HCT116 (cell line): ENCODE results near the gene RPL37A. TPM values are rescaled to one million over a fixed set of nuclear protein-coding genes. Genes with fewer than 3 reads are reported as not detected.

Experiments
- ATAC-seq: fragments of 200-7000 bp; cut with Tn5 transposase; 2 replicates; pipeline ENCODE4 v1.9.1; 2020; ENCODE audit warnings: mild to moderate bottlenecking, moderate library complexity
- BruUV-seq: library from RNA; stranded (reverse); fragments of 400-500 nt; replicated peaks from 2 replicates; lab custom pipeline; 2021; lab: Mats Ljungman, UMichigan
- CTCF ChIA-PET: fragments of 300-600 bp; sonication (Branson Sonifier 250); formaldehyde crosslinking; loops from one replicate; lab custom pipeline; 2021; ENCODE audit warnings: antibody characterized with exemption; lab: Charles Lee
- POLR2A ChIA-PET: fragments of 300-600, 350-600 bp; sonication (Branson Sonifier 250); formaldehyde crosslinking; loops from one replicate; lab custom pipeline; 2021; ENCODE audit warnings: antibody characterized with exemption; lab: Charles Lee
- RAD21 ChIA-PET, 2 experiments: fragments of 300-600 bp; sonication (Branson Sonifier 250); formaldehyde crosslinking; loops; one replicate each; lab custom pipeline; 2023; ENCODE audit warnings: low total read pairs in 2 of 2; ENCODE audit not compliant: uncharacterized antibody in 2 of 2, unreplicated experiment in 2 of 2, low non-redundant PET in 1 of 2; lab: Charles Lee
- DNase-seq: peaks from one replicate; pipeline ENCODE4 v3.0.0-alpha.2; 2010; ENCODE audit warnings: low read depth, low spot score
- H2AFZ ChIP-seq: fragments of 200-600 bp; shearing (Covaris generic), sonication (generic); 2 replicates; pipeline ENCODE4 v1.6.1; 2017; ENCODE audit warnings: low read depth, mixed run types, mixed read lengths, antibody characterized with exemption, low read length; ENCODE audit not compliant: poor library complexity, severe bottlenecking
- H3K27ac ChIP-seq: 2 replicates; pipeline ENCODE4 v1.5.1; 2012; ENCODE audit warnings: low read depth, low read length
- H3K27me3 ChIP-seq: fragments of 200-600 bp; sonication (generic); 2 replicates; pipeline ENCODE4 v1.6.1; 2016; ENCODE audit warnings: mixed run types, low read length, mixed read lengths; ENCODE audit not compliant: insufficient read depth
- H3K36me3 ChIP-seq, 2 experiments: fragments of 200-500 bp in 1 of 2; fragments of 200-600 bp in 1 of 2; sonication (Bioruptor generic) in 1 of 2; sonication (generic) in 1 of 2; 2 replicates each; pipeline versions ENCODE4 v1.5.1 to v1.6.1; 2014 to 2016; ENCODE audit warnings: low read length in 2 of 2, inconsistent platforms in 1 of 2, mixed read lengths in 1 of 2, mixed run types in 1 of 2; ENCODE audit not compliant: insufficient read depth in 2 of 2, control insufficient read depth in 1 of 2
- H3K4me1 ChIP-seq, 2 experiments: fragments of 200-600 bp in 1 of 2; sonication (generic) in 1 of 2; 2 replicates each; pipeline versions ENCODE4 v1.5.1 to v1.6.1; 2012 to 2017; ENCODE audit warnings: low read length in 2 of 2, inconsistent platforms in 1 of 2, mild to moderate bottlenecking in 1 of 2, mixed read lengths in 1 of 2, mixed run types in 1 of 2, moderate library complexity in 1 of 2; ENCODE audit not compliant: insufficient read depth in 2 of 2, control insufficient read depth in 1 of 2
- H3K4me2 ChIP-seq: fragments of 200-600 bp; sonication (generic); 2 replicates; pipeline ENCODE4 v1.6.1; 2017; ENCODE audit warnings: mixed run types, low read length, mixed read lengths
- H3K4me3 ChIP-seq, 2 experiments: fragments of 200-600 bp in 1 of 2; sonication (generic) in 1 of 2; replicated peaks in 1 of 2; 2 replicates each; pipeline ENCODE4 v1.5.1; 2011 to 2016; ENCODE audit warnings: low read length in 2 of 2, control low read depth in 1 of 2, low read depth in 1 of 2, mild to moderate bottlenecking in 1 of 2, mixed read lengths in 1 of 2, mixed run types in 1 of 2
- H3K79me2 ChIP-seq: fragments of 200-600 bp; sonication (generic); 2 replicates; pipeline ENCODE4 v1.6.1; 2017; ENCODE audit warnings: mild to moderate bottlenecking, mixed run types, low read length, moderate library complexity, mixed read lengths; ENCODE audit not compliant: insufficient read depth
- H3K9ac ChIP-seq: fragments of 200-600 bp; sonication (generic); 2 replicates; pipeline ENCODE4 v1.6.1; 2016; ENCODE audit warnings: low read length, mixed read lengths
- H3K9me2 ChIP-seq: fragments of 200-600 bp; sonication (generic), shearing (Covaris generic); 2 replicates; pipeline ENCODE4 v1.6.1; 2017; ENCODE audit warnings: mixed run types, mild to moderate bottlenecking, moderate library complexity; ENCODE audit not compliant: insufficient read depth
- H3K9me3 ChIP-seq, 2 experiments: fragments of 200-500 bp in 1 of 2; fragments of 200-600 bp in 1 of 2; sonication (Bioruptor generic) in 1 of 2; sonication (generic) in 1 of 2; 2 replicates each; pipeline ENCODE4 v1.6.1; 2014 to 2017; ENCODE audit warnings: low read length in 2 of 2, mixed read lengths in 2 of 2, inconsistent platforms in 1 of 2, low read depth in 1 of 2, mild to moderate bottlenecking in 1 of 2, mixed run types in 1 of 2, moderate library complexity in 1 of 2; ENCODE audit not compliant: control insufficient read depth in 1 of 2, insufficient read depth in 1 of 2
- H4K20me1 ChIP-seq: fragments of 200-600 bp; sonication (generic), shearing (Covaris generic); 2 replicates; pipeline ENCODE4 v1.6.1; 2017; ENCODE audit warnings: mixed run types, mild to moderate bottlenecking, moderate library complexity; ENCODE audit not compliant: insufficient read depth
- CBX3 ChIP-seq: IDR thresholded peaks from 2 replicates; pipeline ENCODE4 v1.6.1; 2012; ENCODE audit warnings: low read depth
- CEBPB ChIP-seq: IDR thresholded peaks from 2 replicates; pipeline ENCODE4 v1.6.1; 2012; ENCODE audit warnings: low read depth
- EGR1 ChIP-seq: IDR thresholded peaks from 2 replicates; pipeline ENCODE4 v1.6.1; 2012; ENCODE audit warnings: low read depth
- ELF1 ChIP-seq: IDR thresholded peaks from 2 replicates; pipeline ENCODE4 v1.6.1; 2012; ENCODE audit warnings: low read depth, borderline replicate concordance
- EZH2 ChIP-seq: fragments of 200-600 bp; sonication (generic); IDR thresholded peaks from 2 replicates; pipeline ENCODE4 v1.6.1; 2017; ENCODE audit warnings: antibody characterized with exemption, mixed run types
- EZH2phosphoT487 ChIP-seq: fragments of 200-600 bp; IDR thresholded peaks from 2 replicates; pipeline ENCODE4 v1.6.1; 2018; ENCODE audit warnings: antibody characterized with exemption, borderline replicate concordance
- FOSL1 ChIP-seq: IDR thresholded peaks from 2 replicates; pipeline ENCODE4 v1.6.1; 2012; ENCODE audit warnings: low read depth
- JUND ChIP-seq: IDR thresholded peaks from 2 replicates; pipeline ENCODE4 v1.6.1; 2012
- MAX ChIP-seq: IDR thresholded peaks from 2 replicates; pipeline ENCODE4 v1.6.1; 2012
- POLR2A ChIP-seq: IDR thresholded peaks from 2 replicates; pipeline ENCODE4 v1.7.0; 2011; ENCODE audit warnings: borderline replicate concordance; ENCODE audit not compliant: insufficient read depth, insufficient read length; ENCODE audit errors: extremely low read depth
- RAD21 ChIP-seq: IDR thresholded peaks from 2 replicates; pipeline ENCODE4 v1.6.1; 2012; ENCODE audit warnings: low read depth, mild to moderate bottlenecking
- SP1 ChIP-seq: IDR thresholded peaks from 2 replicates; pipeline ENCODE4 v1.6.1; 2012; ENCODE audit warnings: low read depth
- SRF ChIP-seq: IDR thresholded peaks from 2 replicates; pipeline ENCODE4 v1.6.1; 2012; ENCODE audit warnings: low read depth
- TCF7L2 ChIP-seq: IDR thresholded peaks from 2 replicates; pipeline ENCODE4 v1.7.0; 2011; ENCODE audit warnings: borderline replicate concordance, inconsistent platforms; ENCODE audit not compliant: insufficient read depth, insufficient read length; ENCODE audit errors: extremely low read depth
- YY1 ChIP-seq: IDR thresholded peaks from 2 replicates; pipeline ENCODE4 v1.6.1; 2011; ENCODE audit warnings: low read length, low read depth, moderate library complexity, mild to moderate bottlenecking; ENCODE audit not compliant: insufficient replicate concordance; ENCODE audit errors: extremely low read depth
- ZBTB33 ChIP-seq: IDR thresholded peaks from 2 replicates; pipeline ENCODE4 v1.6.1; 2011; ENCODE audit warnings: mild to moderate bottlenecking, low read length, moderate library complexity; ENCODE audit not compliant: insufficient replicate concordance; ENCODE audit errors: extremely low read depth
- ZFX ChIP-seq: fragments of 450-650 bp; IDR thresholded peaks from 2 replicates; pipeline ENCODE4 v1.6.1; 2017
- ZNF274 ChIP-seq: fragments of 200-500 bp; sonication (Bioruptor generic); IDR thresholded peaks from 2 replicates; pipeline ENCODE4 v1.6.1; 2014; ENCODE audit warnings: mild to moderate bottlenecking, low read depth, low read length, inconsistent platforms
- intact Hi-C: fragments of 100-400 bp; cut with micrococcal nuclease; formaldehyde crosslinking; loops from 2 replicates; pipeline ENCODE4 v1.10.0; 2022
- total RNA-seq: library from RNA; stranded (reverse); gene quantifications from one replicate; pipeline ENCODE4 v1.2.1, GENCODE V29; 2021; ENCODE audit not compliant: unreplicated experiment

RPL37A gene
- total RNA-seq, 1 experiment from 2014 or later, result 3,018 TPM

DNA sequence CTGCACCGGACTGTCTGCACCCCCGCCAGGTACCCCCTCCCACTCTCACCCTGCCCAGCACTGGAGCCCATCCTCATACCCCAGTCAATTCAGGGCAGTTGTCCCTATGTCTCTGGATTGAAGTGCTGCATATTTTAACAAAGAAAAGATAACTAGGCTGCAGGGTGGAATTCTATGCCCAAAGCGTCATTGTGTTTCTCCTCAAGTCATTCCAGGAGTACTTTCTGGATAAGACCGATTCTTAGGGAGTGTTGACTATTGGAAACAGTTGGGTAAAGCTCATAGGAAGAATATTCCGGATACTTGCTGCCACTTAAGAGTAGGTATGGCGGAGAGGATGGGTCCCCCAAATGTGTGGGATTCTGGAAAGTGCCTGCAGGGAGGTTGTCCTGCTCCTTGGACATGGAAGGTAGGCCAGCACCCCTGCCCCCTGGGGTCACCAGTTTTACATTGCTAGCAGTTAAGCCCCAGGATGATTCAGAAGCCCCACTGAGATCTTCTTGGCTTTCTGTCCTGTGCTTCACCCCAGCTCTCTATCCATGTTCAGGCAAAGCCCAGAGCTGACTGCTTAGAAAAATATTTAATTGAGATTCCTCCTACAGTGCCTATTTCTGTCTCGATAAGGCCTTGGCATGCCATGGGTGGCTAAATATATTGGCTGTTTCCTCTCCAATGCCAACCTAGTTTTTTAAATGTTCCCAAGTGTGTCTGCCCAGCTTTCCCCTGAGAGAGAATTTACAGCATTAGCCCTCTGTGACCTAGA, 48.2 kb downstream of the RPL37A start:
- intact Hi-C loops, result no loop called here
- Histone ChIP-seq H3K9ac (no peak overlapping the region), H3K36me3 (no peaks in the 10 kb centered on the region), H3K9me3 (no peaks in the 10 kb centered on the region), H2AFZ (no peak overlapping the region), H3K9me2 (no peaks in the 10 kb centered on the region), H3K27ac (no peak overlapping the region), H4K20me1 (no peaks in the 10 kb centered on the region), H3K4me3 (no peak overlapping the region), H3K4me2 (no peak overlapping the region), H3K79me2 (no peaks in the 10 kb centered on the region), H3K4me1 (peaks cover 0 to 7% of the 10 kb centered on the region in 2 experiments; a peak in 1 of 4 replicates), H3K27me3 (no peaks in the 10 kb centered on the region)
- ATAC-seq (no peak), DNase-seq (no peak)
- ChIA-PET RAD21 (interaction anchor here in 1 of 2 experiments (0.6 kb wide), 1 partner anchor 1444 kb away, joined by 4 read pairs; no protein-coding TSS in a partner anchor), POLR2A (no interaction called here), CTCF (no interaction called here)
- BruUV-seq, result no TSS peak
- no peak for TF ChIP-seq ZFX
- no peak for TF ChIP-seq EGR1

DNA sequence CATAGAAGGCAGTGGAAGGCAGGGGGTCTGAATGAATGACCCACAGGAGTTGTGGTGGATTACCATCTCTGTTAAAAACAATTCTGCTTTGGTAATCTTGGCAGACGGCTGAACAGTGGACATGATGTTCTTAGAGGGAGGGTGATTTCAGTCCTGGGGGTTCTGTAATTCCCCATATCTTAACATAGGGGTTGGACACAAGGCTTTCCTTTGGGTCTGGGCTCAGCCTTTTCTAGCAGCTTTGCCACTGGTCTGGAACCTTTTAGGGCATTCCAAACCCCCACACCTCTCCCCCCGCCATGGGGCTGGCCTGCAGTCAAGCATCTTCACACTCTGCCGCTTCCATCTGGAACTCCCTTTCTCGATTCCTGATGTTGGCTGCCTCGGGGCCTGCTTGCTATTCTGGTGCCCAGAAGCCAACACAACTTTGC, 50.3 kb downstream of the RPL37A start:
- Histone ChIP-seq H3K36me3 (no peaks in the 10 kb centered on the region), H3K9ac (no peak overlapping the region), H3K9me3 (no peaks in the 10 kb centered on the region), H4K20me1 (no peaks in the 10 kb centered on the region), H3K4me2 (no peak overlapping the region), H3K79me2 (no peaks in the 10 kb centered on the region), H3K4me1 (peaks cover 4 to 9% of the 10 kb centered on the region in 2 experiments; a peak in 2 of 4 replicates), H2AFZ (no peak overlapping the region), H3K27me3 (no peaks in the 10 kb centered on the region), H3K27ac (no peak overlapping the region), H3K9me2 (no peaks in the 10 kb centered on the region), H3K4me3 (no peak overlapping the region)
- intact Hi-C loops, result no loop called here
- ChIA-PET RAD21 (no interaction called here), CTCF (no interaction called here), POLR2A (no interaction called here)
- TF ChIP-seq CBX3 (no peak), ELF1 (no peak), YY1 (no peak), MAX (no peak), SRF (no peak), CEBPB (no peak), SP1 (no peak), TCF7L2 (no peak), EZH2 (no peak), JUND (no peak), POLR2A (no peak), ZNF274 (no peak), FOSL1 (no peak), EZH2phosphoT487 (no peak), ZBTB33 (no peak), RAD21 (no peak)
- DNase-seq, result no peak
- ATAC-seq, result no peak
- no TSS peak for BruUV-seq
